Activated effector memory CD4-positive, alpha-beta T cell treated with anti-CD3 and anti-CD28 coated beads, Interleukin-2, amount 50 U/mL, for 16 hours (primary cell): ENCODE data around the gene ZDHHC14.
A peak's percentile ranks its signal among the peaks of the same experiment; 100 is the strongest.

ENCODE experiments used
- DNase-seq: peaks from one replicate; pipeline ENCODE4 v3.0.0-alpha.2; 2020

The ZDHHC14 gene

DNA sequence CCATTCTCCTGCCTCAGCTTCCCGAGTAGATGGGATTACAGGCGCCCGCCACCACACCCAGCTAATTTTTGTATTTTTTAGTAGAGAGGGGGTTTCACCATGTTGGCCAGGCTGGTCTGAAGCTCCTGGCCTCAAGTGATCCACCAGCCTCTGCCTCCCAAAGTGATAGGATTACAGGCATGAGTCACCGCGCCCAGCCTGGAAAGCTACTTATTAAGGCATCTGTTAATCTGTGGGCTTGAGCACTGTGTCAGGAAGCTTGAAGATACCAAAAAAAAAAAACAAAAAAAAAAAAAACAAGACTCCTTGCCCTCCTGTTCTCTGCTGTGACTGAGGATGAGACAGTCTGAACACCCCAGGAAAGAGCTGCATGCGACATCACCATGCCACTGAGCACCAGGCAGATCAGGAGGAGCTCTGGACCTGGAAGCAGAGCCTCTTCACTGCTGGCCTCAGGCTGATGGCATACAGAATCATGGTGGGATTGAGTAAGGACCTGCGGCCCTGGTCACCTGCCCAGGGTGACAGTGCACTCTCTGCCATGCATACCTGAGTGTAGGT lies 275.5 kb downstream of the ZDHHC14 start:
- DNase-seq: no peak

DNA sequence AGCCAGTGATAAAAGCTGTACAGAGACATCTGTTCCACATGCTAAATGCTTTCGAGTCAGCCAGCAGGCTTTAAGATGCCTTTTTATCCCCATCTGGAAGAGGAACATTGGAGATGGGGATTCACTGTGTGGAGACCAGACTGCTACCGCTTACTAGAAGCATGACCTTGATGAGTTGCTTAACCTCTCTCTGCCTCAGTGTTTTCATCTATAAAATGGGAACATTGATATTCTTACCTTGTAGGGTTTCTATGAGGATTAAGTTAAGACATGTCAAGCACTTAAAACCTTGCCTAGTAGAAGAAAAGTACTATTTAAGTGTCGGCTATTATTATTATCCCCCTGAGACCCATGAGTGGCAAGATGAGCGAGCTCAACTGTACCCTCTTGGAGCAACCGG lies 276.8 kb downstream of the ZDHHC14 start:
- DNase-seq: no peak

DNA sequence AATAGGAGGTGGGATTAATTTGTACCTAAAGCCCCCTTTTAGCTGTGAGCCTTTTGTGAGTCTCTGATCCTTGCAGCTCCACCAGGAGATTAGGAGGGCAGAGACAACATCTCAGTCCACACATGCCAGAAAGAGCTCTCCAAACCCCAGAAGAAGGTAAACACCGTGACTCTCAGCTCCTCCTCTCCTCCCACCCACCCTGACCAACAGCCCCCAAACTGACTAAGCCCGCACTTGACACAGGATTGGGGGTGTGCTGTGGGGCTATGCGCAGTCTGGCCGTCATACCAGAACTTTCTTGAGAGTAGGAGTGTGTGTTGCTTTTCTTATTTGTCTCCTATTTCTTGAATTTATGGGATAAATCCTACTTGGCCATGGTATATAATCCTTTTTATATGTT lies 277.3 kb downstream of the ZDHHC14 start:
- DNase-seq: no peak

DNA sequence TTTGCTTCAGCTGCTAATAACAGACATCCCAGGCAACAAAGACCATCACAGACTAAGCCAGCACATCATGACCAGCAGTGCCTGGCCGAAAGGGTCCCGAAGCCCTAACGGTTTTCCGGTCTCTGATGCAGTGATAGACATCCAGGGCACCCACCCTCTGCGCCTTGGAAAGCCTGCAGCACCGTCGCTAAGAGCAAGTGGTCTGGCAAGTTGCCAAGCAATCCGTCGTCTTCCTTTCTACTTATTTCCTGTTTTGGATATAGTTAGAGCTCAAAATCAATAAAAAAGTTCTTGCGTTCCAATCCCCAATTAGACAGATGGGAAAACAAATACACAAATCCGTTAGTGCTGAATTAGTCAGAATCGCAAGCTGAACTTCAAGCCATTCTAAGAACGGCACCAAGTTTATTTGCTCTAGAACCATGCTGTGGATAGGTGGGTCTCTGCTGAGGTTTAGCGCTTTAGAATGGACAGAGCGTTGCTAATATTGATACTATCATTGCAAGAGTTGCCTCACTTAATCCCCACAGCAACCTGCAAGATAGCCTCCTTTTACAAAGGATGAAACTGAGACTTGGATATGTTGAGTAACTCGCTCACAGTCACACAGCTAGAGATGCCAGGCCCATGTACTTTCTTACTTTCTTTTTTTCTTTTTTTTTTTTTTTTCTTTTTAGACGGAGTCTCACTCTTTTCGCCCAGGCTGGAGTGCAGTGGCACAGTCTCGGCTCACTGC lies 278.7 kb downstream of the ZDHHC14 start:
- no peak for DNase-seq

DNA sequence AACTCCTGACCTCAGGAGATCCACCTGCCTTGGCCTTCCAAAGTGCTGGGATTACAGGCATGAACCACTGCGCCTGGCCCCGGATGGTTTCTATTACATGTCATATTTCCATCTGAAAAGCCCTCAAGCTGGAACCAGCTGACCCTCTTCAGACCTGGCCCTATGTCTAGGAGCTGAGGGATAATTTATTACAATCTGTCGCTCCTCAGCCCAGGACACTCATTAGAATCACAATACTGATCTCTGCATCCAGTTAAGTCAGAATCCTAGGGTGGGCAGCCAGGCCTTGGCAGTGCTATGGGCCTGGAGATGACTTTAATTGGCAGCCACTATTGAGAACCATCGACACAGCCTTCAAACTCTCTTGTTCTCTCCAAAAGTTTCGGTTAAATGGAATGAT lies 279.4 kb downstream of the ZDHHC14 start:
- no peak for DNase-seq

DNA sequence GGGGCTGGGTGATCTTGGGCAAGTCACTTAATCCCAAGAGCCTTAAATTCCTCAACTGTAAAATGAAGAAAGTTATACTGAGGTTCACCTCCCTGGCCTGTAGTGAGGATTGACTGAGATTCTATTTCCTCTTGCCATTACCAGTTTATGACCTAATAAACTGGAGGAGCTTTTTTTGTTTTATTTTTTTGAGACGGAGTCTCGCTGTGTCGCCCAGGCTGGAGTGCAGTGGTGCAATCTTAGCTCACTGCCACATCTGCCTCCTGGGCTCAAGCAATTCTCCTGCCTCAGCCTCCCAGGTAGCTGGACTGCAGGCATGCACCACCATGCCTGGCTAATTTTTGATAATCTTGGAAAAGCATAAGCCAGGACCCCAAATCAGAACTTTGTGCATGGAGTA lies 280.7 kb downstream of the ZDHHC14 start:
- no peak for DNase-seq

DNA sequence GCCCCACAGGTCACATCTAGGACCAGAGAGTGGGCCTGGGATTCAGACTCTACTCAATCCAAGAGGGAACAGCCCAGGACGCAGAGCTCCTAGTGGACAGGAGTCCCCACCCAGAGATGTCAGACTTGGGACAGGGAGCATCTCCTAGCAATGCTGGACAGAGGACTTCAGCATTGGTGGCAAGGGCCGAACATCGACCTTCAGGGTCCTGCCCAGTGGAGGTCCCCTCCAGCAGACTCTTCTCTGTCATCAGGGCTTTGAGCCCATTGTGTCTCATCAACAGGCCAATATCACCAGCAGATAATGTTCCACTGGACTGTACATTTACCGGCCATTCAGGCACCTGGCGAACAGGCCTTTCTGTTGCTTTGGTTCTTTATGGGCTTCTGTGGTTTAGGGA lies 282.3 kb downstream of the ZDHHC14 start:
- DNase-seq: no peak

DNA sequence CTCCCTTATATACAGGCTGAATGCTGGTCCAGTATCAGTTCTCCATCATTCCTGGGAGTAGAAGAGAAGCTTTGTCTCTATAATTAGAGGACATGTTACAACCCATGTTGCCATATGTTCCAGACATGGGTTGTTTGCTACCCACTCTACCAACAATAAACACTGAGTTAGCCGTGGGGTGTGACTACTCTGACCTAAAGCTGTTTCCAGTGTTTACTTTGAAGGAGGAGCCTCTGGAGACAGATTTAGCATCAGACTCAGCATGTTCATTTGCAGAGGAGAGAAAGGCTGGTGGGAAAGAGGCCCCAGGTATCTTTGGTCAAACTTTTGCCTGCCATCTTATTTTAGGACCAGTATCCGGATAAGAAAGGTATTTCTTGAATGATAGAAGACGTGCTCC lies 284.2 kb downstream of the ZDHHC14 start:
- no peak for DNase-seq

DNA sequence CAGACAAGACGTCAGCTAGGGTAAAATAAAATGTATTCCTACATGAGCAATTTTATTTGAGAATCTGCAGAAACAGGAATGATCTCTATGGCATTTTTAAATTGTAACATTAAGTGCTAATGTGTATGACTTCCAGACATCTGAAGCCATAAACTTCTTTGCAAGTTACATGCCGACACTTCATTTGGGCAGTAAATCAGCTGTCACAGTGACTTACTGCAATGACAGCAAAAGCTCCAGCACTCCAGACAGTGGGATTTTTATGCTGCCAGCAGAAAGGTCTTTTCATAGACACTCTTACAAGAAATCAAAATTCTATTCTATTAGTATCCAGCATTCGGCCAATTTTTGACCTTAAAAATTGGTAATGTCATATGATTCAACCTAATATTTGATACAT lies 285.7 kb downstream of the ZDHHC14 start:
- no peak for DNase-seq

DNA sequence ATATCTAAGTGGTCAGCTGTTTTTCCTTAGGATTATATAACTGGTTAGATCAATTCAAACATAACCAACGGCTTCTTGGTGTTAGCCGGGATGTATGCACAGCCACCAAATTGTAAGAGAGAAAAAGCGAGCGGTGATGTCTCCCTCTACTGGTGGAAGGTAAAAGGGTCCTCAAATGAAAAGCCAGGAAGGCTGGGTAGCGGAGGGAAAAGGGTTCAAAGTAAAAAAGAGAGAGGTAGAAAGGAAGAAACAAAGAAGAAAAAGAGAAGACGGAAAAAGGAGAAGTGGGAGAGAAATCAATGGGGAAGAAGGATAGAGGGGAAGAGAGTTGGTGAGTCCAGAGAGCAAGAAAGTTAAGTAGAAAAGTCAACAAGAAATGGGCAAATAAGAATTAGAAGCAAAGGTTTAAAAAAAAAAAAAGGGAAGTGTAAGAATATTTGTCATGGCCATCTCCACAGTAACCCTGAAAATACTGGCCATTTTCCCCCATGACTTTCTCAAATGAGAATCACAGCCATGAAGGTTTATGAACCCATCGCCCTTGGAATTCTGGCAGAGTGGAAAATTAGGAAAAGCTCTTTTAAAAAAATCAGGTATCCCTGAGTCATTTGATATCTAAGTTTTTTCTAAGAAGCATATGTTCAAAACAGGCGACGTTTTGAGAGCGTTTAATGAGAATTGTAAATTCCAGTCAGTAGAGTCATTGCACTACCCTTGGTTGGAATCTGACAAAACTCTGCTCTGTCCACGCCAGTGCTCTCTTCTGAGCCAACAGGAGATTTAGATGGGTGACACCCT lies 286.4 kb downstream of the ZDHHC14 start:
- peak; percentile 77 for DNase-seq

DNA sequence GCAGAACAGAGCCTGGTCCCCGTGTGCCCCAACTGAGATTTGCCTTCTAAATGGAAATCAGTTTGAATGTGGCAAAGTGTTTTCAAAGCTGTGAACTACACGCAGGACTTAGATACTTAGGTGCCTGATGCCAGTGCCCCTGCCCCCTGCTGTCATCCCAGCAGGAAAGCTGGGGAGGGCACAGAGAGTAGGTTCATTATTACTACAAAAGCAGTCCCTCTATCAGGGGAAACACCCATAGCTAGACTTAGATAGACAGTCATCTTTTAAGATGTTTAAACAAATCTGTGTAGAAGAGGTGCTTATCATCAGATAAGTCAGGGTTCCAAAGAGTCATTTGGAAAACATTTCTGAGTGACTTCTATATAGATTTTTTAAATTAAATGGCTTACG lies 287.0 kb downstream of the ZDHHC14 start:
- DNase-seq: no peak

DNA sequence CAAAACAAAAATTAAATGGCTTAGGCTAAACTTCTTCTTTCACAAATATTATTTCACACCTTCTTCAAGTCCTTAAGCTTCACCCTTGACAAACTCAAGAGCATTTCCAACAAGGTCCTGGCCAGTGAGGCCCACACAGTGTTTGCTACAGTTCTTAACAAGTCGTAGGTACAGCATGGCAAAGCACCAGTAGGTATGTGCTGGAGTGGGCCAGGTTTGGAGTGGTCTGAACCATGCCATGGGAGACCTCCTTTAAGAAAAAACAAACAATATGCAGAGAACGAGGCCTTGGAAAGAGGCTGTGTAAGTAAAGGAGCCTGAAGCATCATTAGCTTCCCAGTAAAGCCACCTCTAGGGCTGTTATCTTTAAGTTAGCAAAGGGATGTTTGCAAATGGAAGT lies 287.7 kb downstream of the ZDHHC14 start:
- DNase-seq: no peak

DNA sequence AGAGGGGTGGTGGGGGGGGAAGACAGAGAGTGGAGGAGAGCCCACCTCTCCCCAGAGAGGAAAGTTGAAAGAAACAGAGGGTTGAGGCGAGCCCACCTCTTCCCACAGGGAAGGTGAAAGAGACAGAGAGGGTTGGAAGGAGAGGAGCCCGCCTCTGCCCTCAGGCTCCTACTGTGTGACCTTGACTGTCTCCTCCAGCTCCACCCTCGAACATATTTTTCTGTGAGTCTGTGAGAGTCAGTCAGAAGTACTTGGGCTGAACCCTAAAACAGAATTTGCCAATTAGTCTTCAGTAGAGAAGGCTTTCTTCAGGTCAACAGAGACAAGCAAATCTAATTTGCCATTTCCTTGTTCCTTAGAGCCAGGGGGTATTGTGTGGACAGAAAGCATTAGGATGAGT lies 288.3 kb downstream of the ZDHHC14 start:
- no peak for DNase-seq

DNA sequence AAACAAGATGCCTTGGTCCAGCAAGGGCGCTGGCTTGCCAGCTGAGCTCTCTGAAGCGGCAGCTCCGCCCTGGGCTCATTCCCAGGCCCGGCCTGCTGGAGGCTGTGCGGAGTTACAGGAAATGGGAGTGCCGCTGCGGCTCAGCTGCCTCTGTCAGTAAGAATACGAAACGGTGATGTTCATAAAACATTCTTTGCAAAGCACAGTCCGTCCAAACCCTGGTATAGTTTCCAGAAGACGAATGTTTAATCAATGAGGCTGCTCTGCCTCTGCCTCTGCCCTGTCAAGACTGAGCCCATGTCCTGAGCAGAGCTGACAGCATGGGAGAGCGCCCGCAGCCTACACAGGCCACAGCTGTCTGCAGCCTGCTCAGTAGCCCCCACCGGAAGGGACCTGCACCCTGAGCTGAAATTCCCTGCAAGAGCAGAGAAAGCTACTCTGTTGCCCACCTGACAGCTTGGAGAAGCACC lies 288.8 kb downstream of the ZDHHC14 start:
- no peak for DNase-seq

DNA sequence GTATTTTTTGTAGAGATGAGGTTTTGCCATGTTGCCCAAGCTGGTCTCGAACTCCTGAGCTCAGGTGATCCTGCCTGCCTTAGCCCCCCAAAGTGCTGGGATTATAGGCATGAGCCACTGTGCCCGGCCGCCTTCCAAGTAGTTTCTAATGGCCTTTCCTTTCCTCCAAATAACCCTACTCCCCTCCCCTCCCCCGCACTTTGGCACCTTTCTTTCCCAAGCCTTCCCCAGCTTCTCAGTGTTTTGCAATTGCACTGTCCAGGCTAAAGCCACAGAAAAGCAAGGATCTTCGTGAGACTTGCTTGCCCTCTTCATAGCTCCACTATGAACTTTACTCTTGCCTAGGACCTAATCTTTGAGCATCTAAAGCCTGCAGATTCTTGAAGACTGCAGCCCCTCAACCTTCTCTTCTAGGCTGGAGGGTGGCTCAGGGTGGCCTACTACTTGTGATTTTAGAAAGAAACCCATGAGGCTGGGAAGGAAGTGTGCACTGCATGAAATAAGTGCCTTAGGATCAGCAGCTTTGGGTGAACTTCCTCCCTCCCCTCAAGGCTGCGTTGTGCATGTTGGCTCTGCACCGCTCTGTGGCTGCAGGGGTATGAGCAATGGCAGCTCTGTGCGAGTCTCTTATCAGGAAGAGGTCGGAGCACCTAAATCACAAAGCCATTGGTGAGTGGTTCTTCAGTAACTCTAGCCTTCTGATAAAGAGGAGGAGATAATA lies 289.6 kb downstream of the ZDHHC14 start:
- no peak for DNase-seq

DNA sequence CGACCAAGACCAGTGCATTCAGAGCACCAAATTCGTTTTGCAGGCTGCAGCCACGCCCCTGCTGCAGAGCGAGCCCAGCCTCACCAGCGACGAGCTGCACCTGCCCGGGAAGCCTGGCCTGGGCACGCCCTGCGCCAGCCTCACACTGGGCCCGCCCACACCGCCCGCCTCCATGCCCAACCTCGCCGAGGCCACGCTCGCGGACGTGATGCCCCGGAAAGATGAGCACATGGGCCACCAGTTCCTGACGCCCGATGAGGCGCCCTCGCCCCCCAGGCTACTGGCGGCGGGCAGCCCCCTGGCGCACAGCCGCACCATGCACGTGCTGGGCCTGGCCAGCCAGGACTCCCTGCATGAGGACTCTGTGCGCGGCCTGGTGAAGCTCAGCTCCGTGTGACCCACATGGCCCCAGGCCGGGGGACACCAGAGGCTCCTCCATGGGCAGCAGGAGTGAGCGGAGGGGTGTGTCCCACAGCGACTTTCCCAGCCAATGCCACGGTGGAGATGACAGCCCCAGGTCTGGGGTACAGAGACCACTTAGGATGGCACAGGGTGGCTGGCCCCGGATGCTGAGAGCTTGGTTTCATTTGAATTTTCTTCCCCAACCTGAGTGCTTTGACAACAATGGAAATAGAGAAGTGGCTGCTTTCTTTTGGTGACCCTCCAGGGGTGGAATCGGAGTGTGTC lies 291.9 kb downstream of the ZDHHC14 start:
- DNase-seq: no peak

DNA sequence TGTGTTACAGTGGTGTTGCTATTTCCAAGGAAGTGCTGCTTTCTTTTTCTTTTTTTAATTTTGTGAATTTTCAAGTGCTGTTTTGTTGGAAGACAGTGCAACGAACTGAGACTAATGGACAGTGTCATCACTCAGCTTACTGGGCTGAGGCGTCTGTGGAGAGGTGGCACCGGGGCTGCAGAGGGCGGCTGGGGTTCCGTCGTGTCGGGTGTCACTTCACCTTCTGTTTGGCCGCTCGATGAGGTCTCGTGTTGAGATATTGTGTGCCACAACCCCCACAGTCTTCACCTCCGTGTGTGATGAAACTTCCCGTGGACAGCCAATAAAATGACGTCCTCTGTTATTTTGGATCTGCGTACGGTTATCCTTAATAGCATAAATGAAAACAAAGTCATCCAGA lies 292.6 kb downstream of the ZDHHC14 start:
- DNase-seq: no peak

DNA sequence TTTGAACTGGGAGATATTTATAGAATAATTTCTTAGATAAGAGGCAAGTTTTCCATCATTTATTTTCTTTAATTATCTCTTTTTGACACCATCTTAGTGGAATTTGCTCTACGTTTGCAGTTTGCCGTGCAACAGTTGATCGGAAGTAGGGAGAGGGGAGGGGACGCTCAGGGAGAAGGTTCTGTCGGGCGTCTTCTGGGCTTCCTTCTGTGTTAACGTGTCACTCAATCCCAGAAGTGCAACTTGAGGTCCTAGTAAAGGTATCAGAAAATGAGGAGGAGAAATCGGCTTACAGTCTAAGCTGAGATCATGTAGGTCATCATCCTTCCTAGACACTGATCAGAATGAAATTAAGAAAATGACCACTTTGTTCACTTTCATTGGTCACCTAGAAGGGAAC lies 293.1 kb downstream of the ZDHHC14 start:
- no peak for DNase-seq

DNA sequence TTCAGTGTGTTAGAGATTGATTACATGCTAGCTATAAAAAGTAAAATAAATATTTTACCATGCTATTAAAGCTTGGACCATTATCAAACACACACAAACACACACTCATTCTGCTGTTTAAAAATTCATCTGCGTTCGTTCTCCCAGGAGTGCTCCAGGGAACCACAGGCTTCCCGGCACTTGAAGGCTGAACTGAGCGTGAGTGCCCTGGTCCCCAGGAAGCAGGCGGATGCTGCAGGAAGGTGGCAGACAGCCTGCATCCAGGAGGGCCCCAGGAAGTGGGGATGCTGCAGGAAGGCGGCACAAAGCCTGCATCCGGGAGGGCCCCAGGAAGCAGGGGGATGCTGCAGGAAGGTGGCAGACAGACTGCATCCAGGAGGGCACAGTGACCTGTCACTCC lies 294.8 kb downstream of the ZDHHC14 start:
- no peak for DNase-seq

DNA sequence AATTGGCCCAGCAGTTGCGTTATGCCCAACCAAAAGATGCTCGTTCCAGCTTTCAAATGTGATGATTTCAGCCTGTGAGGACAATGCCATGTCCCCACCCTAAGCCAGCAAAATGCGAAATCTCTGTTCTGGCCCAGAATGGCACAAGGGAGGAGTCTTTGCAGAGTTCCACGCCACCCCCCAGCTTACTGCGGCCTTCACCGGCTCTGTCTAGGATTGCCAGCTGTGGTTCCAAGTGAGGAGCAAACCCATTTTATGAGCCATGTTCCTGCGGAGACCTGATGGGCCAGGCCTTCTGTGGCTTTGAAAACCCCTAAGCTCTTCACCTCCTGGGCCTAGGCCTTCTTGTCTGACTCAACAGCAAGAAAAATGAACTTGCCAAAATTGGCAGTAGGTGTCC lies 295.3 kb downstream of the ZDHHC14 start:
- no peak for DNase-seq

DNA sequence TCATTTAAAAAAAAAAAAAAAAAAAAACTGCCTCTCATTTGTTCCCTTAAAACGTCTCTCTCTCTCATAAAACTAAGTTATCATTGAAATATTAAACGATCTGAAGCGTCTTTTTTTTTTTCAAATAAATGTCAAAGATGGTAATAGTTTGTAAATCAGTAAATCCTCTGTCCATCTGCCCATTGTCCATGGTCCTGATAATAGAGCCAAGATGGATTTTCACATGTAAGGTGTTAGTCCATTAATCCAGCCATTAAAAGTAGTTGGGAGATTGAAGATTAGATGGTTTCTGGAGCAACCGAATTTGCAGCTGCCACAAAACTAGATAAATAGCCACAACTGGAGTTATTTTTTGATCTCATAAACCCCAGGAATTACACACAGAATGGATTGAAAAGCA lies 296.2 kb downstream of the ZDHHC14 start:
- no peak for DNase-seq

DNA sequence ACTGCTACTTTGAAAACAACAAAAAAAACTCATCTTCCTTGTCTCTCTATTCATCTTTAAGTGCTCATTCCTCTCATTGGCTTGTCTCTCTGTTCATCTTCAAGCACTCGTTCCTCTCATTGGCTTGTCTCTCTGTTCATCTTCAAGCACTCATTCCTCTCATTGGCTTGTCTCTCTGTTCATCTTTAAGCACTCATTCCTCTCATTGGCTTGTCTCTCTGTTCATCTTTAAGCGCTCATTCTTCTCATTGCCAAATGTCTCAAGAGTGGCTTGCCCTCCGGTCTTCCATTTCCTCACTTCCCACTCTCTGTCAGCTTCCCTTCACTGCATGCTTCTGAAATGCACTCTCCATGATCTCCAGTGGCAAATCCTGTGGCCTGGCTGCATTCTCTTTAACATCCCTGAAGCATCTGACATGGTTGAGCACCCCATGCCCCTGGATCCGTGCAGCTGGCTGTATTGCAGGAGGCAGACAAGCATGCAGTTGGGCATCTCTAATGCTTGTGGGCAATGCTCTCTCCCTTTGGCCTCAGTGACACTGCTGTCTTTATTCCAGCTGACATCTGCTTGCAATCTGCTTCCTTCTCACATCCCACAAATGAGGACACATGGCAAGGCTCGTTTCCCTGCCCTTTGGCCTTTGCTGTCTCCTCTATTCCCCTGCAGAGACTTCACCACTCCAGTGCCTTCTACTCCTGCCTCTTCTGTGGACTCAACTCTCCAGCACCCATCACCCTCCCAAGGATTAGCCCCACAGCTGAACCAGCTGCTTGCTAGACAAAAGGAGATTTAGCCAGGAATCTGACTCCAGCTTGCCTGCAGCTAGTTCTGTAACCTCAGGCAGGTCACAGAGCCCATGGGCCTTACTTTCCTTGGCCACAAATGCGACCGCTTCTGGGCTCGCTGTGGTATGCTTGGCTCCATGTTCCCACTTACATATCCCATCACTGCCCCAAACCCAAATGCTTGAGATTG lies 298.9 kb downstream of the ZDHHC14 start:
- DNase-seq: no peak
